Measurements from ENCODE around the gene PHACTR1.
"Not testable (repeated sequence)": the region's sequence is repeated elsewhere in the genome, so short reads cannot be mapped to it uniquely, and the experiment has no call there.

PHACTR1 gene

DNA sequence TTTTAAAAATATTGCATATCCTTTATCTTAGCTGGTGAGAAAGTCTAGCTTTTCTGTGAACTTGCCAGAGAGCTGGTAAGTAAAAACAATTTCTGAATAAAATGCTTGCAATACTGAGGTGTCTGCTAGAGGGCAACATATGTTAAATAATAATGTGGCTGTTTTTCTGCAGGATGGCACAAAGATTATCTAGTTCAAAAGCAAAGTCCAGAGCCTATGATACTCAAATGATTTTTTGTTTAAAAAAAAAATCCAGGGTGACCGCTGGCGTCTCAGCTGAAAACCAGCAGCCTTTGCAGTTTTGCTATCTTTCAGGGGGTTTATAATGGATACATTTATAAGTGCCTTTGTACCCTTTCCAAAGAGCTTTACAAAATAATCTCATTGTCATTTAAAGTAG lies 194.9 kb downstream of the PHACTR1 start:
- peak; percentile 23 for DNase-seq

DNA sequence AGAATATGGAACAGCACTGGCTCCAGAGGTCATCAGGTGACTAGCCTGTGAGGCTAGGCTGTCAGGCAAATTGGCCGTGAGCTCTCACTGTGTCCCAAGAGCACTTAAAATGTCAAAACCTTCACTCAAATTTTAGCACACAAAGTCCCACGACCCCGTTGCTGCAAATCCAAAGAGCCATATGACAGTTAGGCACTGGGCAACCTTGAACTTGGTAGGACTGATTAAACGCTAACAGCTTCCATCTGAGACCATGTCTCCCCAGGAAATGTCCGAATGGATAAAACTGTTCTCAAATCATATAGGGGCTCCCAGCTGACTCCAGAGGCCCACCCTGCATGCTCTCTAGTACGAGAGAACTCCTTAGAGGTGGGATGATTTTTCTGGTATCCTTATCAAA lies 196.6 kb downstream of the PHACTR1 start:
- no peak for DNase-seq

GRCh38 chr6:12916006-12916405 lies 199.4 kb downstream of the PHACTR1 start:
- DNase-seq = no peak

GRCh38 chr6:12916420-12917136 lies 200.0 kb downstream of the PHACTR1 start:
- DNase-seq = no peak

GRCh38 chr6:12921467-12921866 lies 204.9 kb downstream of the PHACTR1 start:
- DNase-seq = no peak

- DNase-seq = no peak
Measured at GRCh38 chr6:12923644-12924235, 207.2 kb downstream of the PHACTR1 start.

DNA sequence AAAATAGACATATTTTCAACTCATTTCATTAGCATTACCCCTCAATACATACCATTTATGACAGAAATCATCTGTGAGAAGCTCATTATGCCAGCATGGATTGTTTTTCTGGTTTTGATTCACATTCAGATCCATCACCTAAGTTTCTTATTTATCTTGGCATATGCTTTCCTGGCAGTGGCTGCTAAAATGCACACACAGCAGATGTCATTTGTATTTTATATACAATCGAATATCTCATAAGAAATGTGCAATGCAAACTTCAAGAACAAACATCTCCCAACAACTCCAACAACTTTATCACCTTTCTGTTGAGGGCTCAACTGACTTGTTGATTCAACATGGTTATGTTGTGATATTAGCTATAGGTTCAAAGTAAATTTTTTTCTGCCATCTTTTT lies 208.3 kb downstream of the PHACTR1 start:
- no peak for DNase-seq

DNA sequence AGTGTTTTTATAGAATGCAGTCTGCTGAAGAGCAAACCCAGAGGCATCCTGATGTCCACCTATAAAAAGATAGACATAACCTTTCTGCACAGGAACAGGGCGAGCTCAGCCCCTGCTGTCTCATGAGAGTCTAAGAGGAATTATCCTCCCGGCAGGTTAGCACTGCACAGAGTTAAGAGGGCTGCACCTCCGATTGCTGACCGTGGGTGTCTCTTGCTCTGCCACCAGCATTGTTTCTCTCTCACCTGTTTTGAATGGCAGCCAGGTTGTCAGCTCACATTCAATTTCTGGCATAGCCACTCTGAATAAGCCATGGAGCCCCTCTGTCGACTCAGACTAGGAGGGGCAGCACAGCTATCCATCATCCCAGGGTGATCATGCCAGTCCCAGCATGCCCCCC lies 211.2 kb downstream of the PHACTR1 start:
- DNase-seq = no peak

DNA sequence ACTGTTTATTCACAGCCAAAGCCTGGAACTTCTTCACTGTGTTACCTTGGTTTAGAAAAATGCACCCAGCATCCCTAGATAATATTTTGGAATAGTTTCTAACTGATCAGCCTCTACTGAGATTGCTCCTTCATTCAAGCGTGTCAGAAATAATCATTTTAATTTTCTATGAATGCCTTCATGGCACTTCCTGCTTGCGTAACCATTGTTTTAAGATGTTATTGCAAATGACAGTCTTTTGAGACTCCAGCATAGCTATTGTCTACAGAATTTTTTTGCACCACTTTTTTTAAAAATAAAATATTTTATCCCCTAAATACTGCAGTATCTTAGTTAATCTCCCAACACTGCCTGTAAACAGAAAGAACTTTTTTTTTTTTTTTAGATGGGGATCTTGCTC lies 213.1 kb downstream of the PHACTR1 start:
- no peak for DNase-seq

DNA sequence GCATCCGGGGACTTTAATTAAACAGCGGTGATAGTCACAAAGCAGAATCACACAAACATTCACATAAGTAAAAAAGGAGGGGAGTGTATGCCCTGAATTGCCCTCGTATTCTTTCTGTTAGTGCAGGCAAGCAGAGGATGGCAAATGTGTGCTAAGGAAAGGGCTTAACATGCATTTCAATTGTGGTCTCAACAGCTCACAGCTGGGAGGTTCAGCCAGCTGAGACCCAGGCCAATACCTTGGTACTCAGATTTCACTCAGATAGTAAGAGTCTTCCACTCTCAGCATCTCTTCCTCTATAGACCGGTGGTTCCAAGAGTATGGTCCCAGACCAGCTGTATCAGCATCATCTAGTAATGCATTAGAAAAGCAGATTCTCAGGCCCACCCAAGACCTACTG lies 215.1 kb downstream of the PHACTR1 start:
- DNase-seq = no peak

DNA sequence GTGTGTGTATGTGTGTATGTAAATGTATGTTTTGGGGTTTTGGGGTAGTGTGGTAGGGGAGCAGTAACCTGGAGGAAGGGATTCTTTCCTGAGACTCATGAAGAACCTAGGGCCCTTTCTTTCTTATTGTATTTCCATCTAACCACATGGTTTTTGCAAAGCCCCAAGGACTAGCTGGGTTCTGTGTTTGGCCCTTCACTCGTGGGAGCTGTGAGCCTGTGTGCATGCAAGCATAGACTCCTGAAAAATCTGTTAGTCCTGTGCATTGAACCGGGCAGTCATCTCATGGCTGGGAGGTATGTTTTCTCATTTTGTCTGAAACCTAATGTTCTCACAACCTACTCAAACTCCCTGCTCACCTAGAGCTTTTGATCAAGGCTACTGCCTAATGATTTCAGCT lies 219.1 kb downstream of the PHACTR1 start:
- DNase-seq = no peak

DNA sequence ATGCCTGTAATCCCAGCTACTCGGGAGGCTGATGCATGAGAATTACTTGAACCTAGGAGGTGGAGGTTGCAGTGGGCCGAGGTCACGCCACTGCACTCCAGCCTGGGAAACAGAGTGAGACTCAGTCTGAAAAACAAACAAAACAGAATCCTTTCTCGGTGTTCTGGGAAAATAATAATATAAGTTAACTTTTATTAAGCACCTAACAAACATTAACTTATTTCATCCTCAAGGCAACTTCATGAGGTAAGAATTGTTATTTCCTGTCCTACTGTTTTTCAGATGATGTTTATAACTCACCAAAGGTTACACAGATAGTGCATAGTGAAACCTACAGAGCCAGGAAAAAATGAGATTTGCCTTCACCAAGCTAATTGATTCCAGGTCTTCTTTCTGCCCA lies 221.4 kb downstream of the PHACTR1 start:
- DNase-seq = no peak

GRCh38 chr6:12939314-12939713 lies 222.7 kb downstream of the PHACTR1 start:
- DNase-seq = no peak

DNA sequence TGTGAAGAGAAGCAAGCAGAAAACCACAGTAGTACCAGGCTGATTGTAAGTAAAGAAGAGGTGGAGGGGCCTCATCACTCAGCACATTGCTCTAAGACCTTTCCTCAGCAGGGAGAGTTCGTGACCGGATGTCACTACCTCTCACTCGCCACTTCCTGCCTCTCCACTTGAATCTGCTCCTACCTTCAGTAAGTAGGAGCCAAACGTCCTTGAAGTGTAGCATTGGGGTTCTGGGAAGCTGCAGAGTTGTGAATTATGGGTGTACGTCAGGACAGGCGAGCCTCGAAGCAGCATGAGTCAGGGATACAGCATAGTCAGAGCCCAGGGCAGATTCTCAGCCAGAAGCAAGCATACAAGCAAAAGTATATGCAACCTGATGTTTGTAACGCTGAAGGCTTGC lies 224.9 kb downstream of the PHACTR1 start:
- no peak for DNase-seq

GRCh38 chr6:12943549-12943948 lies 227.0 kb downstream of the PHACTR1 start:
- no peak for DNase-seq

- DNase-seq = no peak
Measured at GRCh38 chr6:12944001-12944400, 227.4 kb downstream of the PHACTR1 start.

DNA sequence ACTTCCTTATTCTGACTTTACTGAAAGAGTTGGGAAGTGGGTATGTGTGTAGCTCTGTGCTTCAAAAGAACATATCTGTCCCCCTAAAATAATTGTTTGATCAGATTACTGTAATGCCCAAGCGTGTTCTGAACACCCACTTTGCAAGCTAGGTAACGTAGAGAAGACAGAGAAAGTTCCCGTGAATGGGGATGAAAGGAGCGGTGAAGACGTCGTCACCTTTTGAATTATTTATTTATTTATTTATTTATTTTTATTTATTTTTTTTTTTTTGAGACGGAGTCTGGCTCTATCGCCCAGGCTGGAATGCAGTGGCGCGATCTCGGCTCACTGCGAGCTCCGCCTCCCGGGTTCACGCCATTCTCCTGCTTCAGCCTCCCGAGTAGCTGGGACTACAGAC lies 228.0 kb downstream of the PHACTR1 start:
- not testable (repeated sequence) for DNase-seq

DNA sequence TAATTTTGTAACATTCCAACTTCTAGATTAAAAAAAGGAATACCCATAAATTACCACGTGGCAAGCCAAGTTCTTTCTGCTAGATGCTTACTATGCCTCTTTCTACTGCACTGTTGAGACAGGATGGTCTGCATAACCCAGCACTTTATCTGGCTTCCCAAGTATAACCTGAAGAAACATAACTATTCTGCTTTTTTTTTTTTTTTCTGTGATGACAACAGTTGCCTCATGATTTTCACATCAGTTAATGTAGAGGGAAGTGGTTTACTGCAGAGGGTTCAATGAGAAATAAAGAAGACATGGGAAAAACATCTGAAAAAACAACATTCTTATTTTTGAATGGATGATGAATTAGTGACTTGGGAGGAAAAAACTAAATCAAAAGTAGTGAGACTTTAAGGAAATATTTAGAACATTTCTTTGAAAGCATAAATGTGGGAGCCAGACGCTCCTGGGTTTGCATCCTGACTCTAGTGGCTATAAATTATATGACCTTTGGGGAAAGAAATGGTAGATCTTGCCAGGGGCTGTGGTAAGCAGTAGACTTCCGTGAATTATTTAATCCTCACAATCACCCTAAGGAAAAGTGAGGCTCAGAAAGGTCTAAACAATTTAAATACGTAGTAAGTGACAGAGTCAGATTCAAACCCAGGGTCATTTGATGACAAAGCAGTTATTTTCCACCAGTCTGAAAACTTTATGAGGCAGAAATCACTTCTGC lies 230.7 kb downstream of the PHACTR1 start:
- no peak for DNase-seq

- no peak for DNase-seq
Measured at GRCh38 chr6:12947967-12948366, 231.4 kb downstream of the PHACTR1 start.

- DNase-seq = no peak
Measured at GRCh38 chr6:12950976-12951375, 234.4 kb downstream of the PHACTR1 start.

- no peak for DNase-seq
Measured at GRCh38 chr6:12951415-12951814, 234.8 kb downstream of the PHACTR1 start.

- DNase-seq = no peak
Measured at GRCh38 chr6:12952318-12952717, 235.8 kb downstream of the PHACTR1 start.

DNA sequence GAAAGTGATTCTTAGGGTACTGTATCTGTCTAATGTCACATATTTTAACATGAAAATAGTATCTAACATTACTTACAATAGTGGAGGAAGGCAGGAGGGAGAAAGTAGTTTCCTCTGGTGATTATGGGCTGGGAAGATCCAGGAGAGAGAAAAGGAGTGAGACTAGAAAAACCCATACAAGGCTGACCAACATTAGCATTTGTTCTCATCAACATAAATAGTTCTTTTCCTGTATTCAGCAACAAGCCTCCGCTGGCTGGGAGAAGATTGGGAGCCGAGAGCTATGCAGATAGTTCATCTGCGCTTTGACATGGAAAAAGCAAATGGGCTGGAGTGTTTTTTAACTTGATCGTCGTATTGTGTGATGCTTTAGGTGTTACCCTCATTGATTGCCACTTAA lies 239.4 kb downstream of the PHACTR1 start:
- DNase-seq = no peak

DNA sequence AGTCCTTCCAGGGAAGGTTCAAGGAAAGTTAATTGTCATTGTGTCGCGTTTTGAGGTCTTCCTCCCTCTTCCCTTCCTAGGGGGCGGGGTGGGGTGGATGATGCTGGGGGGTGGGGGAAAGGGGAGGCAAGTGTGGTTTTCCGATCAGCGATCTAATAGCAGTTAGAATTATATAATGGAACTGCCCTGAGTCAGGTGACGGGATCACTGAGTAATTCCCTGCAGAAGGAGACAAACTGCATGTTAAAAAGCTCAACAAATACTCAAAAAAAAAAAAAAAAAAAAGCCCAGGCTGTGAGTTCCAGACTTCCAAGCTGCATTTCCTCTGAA lies 240.4 kb downstream of the PHACTR1 start:
- DNase-seq = no peak

All from CD4-positive, alpha-beta T cell treated with Interleukin-17A for 1 hour (primary cell).